Measurements from ENCODE around the gene KRTAP2-1.

DNA sequence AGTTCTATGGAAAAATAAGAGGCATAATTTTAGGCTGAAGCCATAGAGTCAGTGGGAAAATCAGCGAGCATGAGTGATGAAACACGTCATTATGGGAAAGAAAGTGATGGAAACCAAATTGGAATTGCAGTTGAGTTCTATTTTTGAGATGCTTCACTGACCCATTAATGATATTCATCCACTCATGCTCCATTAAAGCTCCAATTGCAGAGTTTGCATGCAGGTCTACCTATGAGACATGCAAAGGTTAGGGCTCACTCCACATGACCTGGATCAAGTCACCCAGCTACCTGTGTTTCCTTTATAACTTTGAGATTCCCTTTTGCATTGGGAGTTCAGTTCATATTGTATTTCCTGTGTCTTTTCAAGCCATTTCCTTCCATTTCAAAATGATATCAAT, 26.6 kb upstream of the KRTAP2-1 start:
- TF ChIP-seq, protein P1, sequence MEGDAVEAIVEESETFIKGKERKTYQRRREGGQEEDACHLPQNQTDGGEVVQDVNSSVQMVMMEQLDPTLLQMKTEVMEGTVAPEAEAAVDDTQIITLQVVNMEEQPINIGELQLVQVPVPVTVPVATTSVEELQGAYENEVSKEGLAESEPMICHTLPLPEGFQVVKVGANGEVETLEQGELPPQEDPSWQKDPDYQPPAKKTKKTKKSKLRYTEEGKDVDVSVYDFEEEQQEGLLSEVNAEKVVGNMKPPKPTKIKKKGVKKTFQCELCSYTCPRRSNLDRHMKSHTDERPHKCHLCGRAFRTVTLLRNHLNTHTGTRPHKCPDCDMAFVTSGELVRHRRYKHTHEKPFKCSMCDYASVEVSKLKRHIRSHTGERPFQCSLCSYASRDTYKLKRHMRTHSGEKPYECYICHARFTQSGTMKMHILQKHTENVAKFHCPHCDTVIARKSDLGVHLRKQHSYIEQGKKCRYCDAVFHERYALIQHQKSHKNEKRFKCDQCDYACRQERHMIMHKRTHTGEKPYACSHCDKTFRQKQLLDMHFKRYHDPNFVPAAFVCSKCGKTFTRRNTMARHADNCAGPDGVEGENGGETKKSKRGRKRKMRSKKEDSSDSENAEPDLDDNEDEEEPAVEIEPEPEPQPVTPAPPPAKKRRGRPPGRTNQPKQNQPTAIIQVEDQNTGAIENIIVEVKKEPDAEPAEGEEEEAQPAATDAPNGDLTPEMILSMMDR (conservative IDR thresholded peaks at IDR 0.05; ENCODE audit: low read length) = no peak
- no peak for TF ChIP-seq EZH2phosphoT487 (IDR thresholded peaks at IDR 0.05; ENCODE audit: borderline replicate concordance, low read depth, low read length)
